Chondrocyte (in vitro differentiated cells): ENCODE measurements around the gene RANBP3. TPM values are rescaled to one million over a fixed set of nuclear protein-coding genes. Genes with fewer than 3 reads are reported as not detected.
"Not testable (repeated sequence)": the region's sequence is repeated elsewhere in the genome, so short reads cannot be mapped to it uniquely, and the experiment has no call there.

Source experiments
- DNase-seq: peaks from one replicate; pipeline ENCODE4 v3.0.0; 2021; ENCODE audit warnings: mixed read lengths, low spot score
- H3K27ac Mint-ChIP-seq: one replicate; pipeline ENCODE4 v1.8.0; 2021; ENCODE audit warnings: mild to moderate bottlenecking, moderate library complexity, mixed read lengths; ENCODE audit not compliant: unreplicated experiment
- H3K27me3 Mint-ChIP-seq: 2 replicates; pipeline ENCODE4 v1.8.0; 2021; ENCODE audit warnings: low read depth, mixed read lengths
- H3K36me3 Mint-ChIP-seq: 2 replicates; pipeline ENCODE4 v1.8.0; 2021; ENCODE audit warnings: low read depth, mixed read lengths
- H3K4me1 Mint-ChIP-seq: 2 replicates; pipeline ENCODE4 v1.8.0; 2021; ENCODE audit warnings: low read depth, mild to moderate bottlenecking, mixed read lengths
- H3K4me3 Mint-ChIP-seq: one replicate; pipeline ENCODE4 v1.8.0; 2021; ENCODE audit warnings: mild to moderate bottlenecking, moderate library complexity, mixed read lengths; ENCODE audit not compliant: unreplicated experiment
- H3K9me3 Mint-ChIP-seq: 2 replicates; pipeline ENCODE4 v1.8.0; 2021; ENCODE audit warnings: low read depth, mixed read lengths
- CTCF ChIP-seq: fragments of 200-600 bp; sonication (generic); IDR thresholded peaks from 2 replicates; pipeline ENCODE4 v1.5.0; 2021; ENCODE audit warnings: antibody characterized with exemption, mild to moderate bottlenecking, moderate library complexity
- total RNA-seq: library from RNA; stranded (reverse); gene quantifications from 3 replicates; pipeline ENCODE4 v1.2.1, GENCODE V29; 2021

RANBP3 gene
- total RNA-seq, 1 donor from 2014 or later = 53.5 TPM

GRCh38 chr19:5966215-5966614 is 11.7 kb downstream of the RANBP3 start:
- TF ChIP-seq CTCF = no peak
- Mint-ChIP-seq H3K9me3 (no peaks in the 10 kb centered on the region), H3K4me1 (peaks cover 28% of the 10 kb centered on the region), H3K27me3 (no peaks in the 10 kb centered on the region), H3K27ac (no peak overlapping the region), H3K4me3 (no peak overlapping the region), H3K36me3 (no peaks in the 10 kb centered on the region)
- no peak for DNase-seq

GRCh38 chr19:5964816-5965565 is 12.9 kb downstream of the RANBP3 start:
- no peak for DNase-seq
- H3K27me3 Mint-ChIP-seq = no peaks in the 10 kb centered on the region
- H3K36me3 Mint-ChIP-seq = no peaks in the 10 kb centered on the region
- TF ChIP-seq CTCF = no peak
- H3K4me3 Mint-ChIP-seq = no peak overlapping the region
- peaks cover 37% of the 10 kb centered on the region for H3K4me1 Mint-ChIP-seq
- no peak overlapping the region for H3K27ac Mint-ChIP-seq
- H3K9me3 Mint-ChIP-seq = no peaks in the 10 kb centered on the region

- no peaks in the 10 kb centered on the region for H3K36me3 Mint-ChIP-seq
- no peak overlapping the region for H3K27ac Mint-ChIP-seq
- TF ChIP-seq CTCF = no peak
- no peaks in the 10 kb centered on the region for H3K27me3 Mint-ChIP-seq
- peaks cover 41% of the 10 kb centered on the region for H3K4me1 Mint-ChIP-seq
- no peak for DNase-seq
- H3K9me3 Mint-ChIP-seq = no peaks in the 10 kb centered on the region
- no peak overlapping the region for H3K4me3 Mint-ChIP-seq
Observed at GRCh38 chr19:5963855-5964254, 14.1 kb downstream of the RANBP3 start.

- H3K4me1 Mint-ChIP-seq = peaks cover 37% of the 10 kb centered on the region
- not testable (repeated sequence) for H3K27me3 Mint-ChIP-seq
Observed at GRCh38 chr19:5963259-5963658, 14.7 kb downstream of the RANBP3 start.

GRCh38 chr19:5961969-5962945 is 15.7 kb downstream of the RANBP3 start:
- peak overlapping the region; percentile 90 for H3K27ac Mint-ChIP-seq
- DNase-seq = no peak
- H3K4me3 Mint-ChIP-seq = peak overlapping the region; percentile 36
- no peaks in the 10 kb centered on the region for H3K27me3 Mint-ChIP-seq
- H3K36me3 Mint-ChIP-seq = no peaks in the 10 kb centered on the region
- peaks cover 36% of the 10 kb centered on the region for H3K4me1 Mint-ChIP-seq
- H3K9me3 Mint-ChIP-seq = no peaks in the 10 kb centered on the region
- no peak for TF ChIP-seq CTCF

More at GRCh38 chr19:5963259-5963658, 14.7 kb downstream of the RANBP3 start:
- H3K36me3 Mint-ChIP-seq, H3K9me3 Mint-ChIP-seq, DNase-seq, H3K4me3 Mint-ChIP-seq, H3K27ac Mint-ChIP-seq: not testable (repeated sequence)

GRCh38 chr19:5961641-5961968 is 16.3 kb downstream of the RANBP3 start:
- DNase-seq, H3K9me3 Mint-ChIP-seq, H3K36me3 Mint-ChIP-seq, H3K27me3 Mint-ChIP-seq: not testable (repeated sequence)
- Mint-ChIP-seq H3K4me1 (peaks cover 36% of the 10 kb centered on the region), H3K27ac (peak overlapping the region; percentile 90), H3K4me3 (peak overlapping the region; percentile 36)
